SK-N-SH treated with all-trans-retinoic acid at 6 μM for 48 hours (cell line): Measurements from ENCODE around the gene ARHGEF37.

Experiments used
- ARNTL ChIP-seq: fragments of 450-650 bp; formaldehyde crosslinking; IDR thresholded peaks from 2 replicates; pipeline ENCODE4 v1.5.0; 2020; ENCODE audit warnings: low read depth, mild to moderate bottlenecking, moderate library complexity, borderline replicate concordance
- RARB ChIP-seq: fragments of 250-450 bp; sonication (Bioruptor Pico); IDR thresholded peaks from 2 replicates; pipeline ENCODE4 v1.8.0; 2021; ENCODE audit warnings: mild to moderate bottlenecking, moderate library complexity
- ZC3H10 ChIP-seq: fragments of 250-450 bp; sonication (Bioruptor Pico); IDR thresholded peaks from 2 replicates; pipeline ENCODE4 v1.5.1; 2021; ENCODE audit warnings: mild to moderate bottlenecking, moderate library complexity

- TF ChIP-seq RARB, result no peak
- no peak for TF ChIP-seq ARNTL (CRISPR knock-in tag)
- no peak for TF ChIP-seq ZC3H10 (CRISPR knock-in tag)
These were observed 27.7 kb downstream of the ARHGEF37 start for GRCh38 chr5:149608936-149609545.
